ENCODE data around the gene ENTHD1.

DNA sequence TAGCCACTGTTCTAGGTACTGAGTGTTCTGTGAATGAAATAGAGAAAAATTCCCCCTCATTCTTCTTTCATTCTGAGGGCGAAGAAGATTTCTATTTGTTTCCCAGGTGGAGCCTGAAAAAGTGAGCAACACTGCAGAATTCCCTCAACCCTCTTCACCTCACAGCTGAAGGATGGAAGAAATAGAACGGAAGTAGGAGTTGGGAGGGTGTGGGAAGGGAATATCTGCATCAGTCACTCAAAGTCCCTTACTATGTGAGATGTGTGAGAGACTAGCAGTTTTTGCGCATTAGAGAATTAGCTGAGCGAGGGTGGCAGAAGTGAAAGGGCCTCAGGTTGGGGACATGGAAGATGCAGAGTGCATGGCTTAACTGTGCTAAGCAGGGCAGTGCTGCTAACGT lies 88.4 kb downstream of the ENTHD1 start:
- no peak for TF ChIP-seq CTCF (IDR thresholded peaks at IDR 0.05; ENCODE audit: poor library complexity, severe bottlenecking)
- no peak for TF ChIP-seq REST (IDR thresholded peaks at IDR 0.05; ENCODE audit: borderline replicate concordance)
- TF ChIP-seq MXI1 (conservative IDR thresholded peaks at IDR 0.05; ENCODE audit: poor library complexity, severe bottlenecking) = no peak
- TF ChIP-seq POLR2AphosphoS5 (IDR thresholded peaks at IDR 0.05) = no peak
- no peak for TF ChIP-seq EZH2 (IDR thresholded peaks at IDR 0.05; ENCODE audit: borderline replicate concordance, insufficient read depth, low read length, poor library complexity, severe bottlenecking)
- TF ChIP-seq RAD21 (conservative IDR thresholded peaks at IDR 0.05) = no peak
- TF ChIP-seq EP300 (conservative IDR thresholded peaks at IDR 0.05; ENCODE audit: poor library complexity, severe bottlenecking) = no peak
- TF ChIP-seq TAF1 (IDR thresholded peaks at IDR 0.05; ENCODE audit: low read depth) = no peak
- no peak for TF ChIP-seq SMC3 (conservative IDR thresholded peaks at IDR 0.05; ENCODE audit: poor library complexity)
